Adipocyte (in vitro differentiated cells): ENCODE results near the gene LZTR1.
"Not testable (repeated sequence)": the region's sequence is repeated elsewhere in the genome, so short reads cannot be mapped to it uniquely, and the experiment has no call there.

ENCODE experiments used
- DNase-seq: peaks from one replicate; pipeline ENCODE4 v3.0.0-alpha.2; 2015; ENCODE audit warnings: low read depth
- H3K27me3 ChIP-seq: replicated peaks from 2 replicates; pipeline ENCODE4 v1.7.0; 2013; ENCODE audit warnings: mild to moderate bottlenecking, low read length, moderate library complexity; ENCODE audit not compliant: control insufficient read depth, insufficient read depth
- H3K36me3 ChIP-seq: 2 replicates; pipeline ENCODE4 v1.7.0; 2013; ENCODE audit warnings: low read length, mild to moderate bottlenecking, moderate library complexity; ENCODE audit not compliant: control insufficient read depth, insufficient read depth, severe bottlenecking
- H3K4me1 ChIP-seq: 2 replicates; pipeline ENCODE4 v1.7.0; 2013; ENCODE audit warnings: mild to moderate bottlenecking, low read length, moderate library complexity; ENCODE audit not compliant: control insufficient read depth, insufficient read depth
- H3K4me3 ChIP-seq: 2 replicates; pipeline ENCODE4 v1.7.0; 2013; ENCODE audit warnings: mild to moderate bottlenecking, low read length, moderate library complexity
- H3K9ac ChIP-seq: 2 replicates; pipeline ENCODE4 v1.7.0; 2013; ENCODE audit warnings: mild to moderate bottlenecking, low read length, moderate library complexity
- H3K9me3 ChIP-seq: 2 replicates; pipeline ENCODE4 v1.7.0; 2013; ENCODE audit warnings: mild to moderate bottlenecking, low read length, moderate library complexity; ENCODE audit not compliant: control insufficient read depth

Gene LZTR1

DNA sequence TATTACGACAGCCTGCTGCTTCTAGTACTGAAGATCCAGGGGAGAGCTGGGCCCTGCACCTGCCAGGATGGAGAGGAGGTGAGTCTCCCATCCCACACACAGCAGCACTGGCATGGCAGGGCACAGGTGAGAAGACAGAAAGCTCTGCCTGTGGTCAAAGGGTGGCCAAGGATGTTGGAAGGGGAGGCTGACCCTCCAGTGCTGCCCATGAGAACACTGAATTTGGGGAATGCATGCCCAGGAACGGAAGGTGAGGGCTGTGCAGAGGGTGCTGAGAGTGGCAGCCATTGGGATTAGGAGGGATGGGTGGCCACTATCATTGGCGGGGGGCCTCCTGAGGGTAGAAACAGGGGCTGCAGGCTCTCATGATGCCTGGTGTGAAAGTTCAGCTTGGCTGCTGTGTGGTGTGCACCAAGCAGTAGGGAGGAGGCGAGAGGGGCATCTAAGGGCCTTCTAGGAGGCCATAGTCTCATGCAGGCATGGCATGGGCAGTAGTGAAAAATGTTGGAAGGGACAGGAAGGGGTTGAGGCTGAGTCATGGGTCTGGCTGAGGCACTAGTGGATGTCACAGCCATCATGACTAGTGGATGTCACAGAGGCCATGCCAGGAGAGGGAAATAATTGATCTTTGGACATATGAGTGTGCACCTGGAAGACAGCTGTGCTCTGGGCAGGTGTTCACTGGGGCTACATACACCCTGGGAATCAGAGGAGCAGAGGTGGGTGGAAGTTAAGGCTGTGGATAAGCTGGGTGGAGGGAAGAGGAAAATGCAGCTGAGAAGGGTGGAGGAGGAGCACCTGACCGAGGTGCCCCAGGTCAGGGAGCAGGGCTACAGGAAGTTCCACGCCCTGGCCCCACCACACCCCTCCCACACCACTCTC, 61.1 kb downstream of the LZTR1 start:
- Histone ChIP-seq H3K4me1 (peaks cover 25% of the 10 kb centered on the region), H3K9ac (no peak overlapping the region), H3K4me3 (no peak overlapping the region), H3K9me3 (no peaks in the 10 kb centered on the region), H3K27me3 (peaks cover 3% of the 10 kb centered on the region), H3K36me3 (no peaks in the 10 kb centered on the region)
- DNase-seq = no peak

DNA sequence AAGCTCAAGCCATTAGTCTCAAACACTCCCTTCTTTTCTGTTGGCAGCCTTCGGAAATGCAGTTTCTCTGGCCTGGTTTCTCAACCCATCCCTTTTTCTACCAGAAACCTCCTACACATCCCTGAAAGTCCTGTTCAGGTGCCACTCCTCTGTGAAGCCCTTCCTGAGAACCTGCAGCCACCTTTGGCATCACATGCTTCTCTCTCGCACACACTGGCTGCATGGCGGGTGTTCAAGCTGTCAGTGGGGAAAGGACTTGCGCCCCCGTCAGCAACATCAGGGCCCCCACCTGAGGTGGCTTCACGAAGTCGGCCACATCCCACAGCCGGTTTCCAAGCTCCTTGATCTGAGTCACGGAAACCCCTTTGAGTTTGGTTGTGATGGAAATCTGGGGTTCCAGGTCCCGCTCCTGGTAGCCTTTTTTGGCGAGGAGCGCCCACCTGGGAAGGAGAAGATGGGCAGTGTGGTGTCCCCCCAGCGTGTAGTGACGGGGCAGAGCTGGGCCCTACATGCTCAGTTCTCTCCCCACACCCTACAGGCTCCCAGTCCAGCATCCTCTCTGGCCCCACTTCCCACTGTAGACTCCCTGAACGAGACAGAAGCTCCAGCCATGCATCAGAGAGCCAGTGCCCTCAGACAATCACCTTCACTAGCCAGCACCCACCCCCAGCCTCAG, 61.9 kb downstream of the LZTR1 start:
- Histone ChIP-seq H3K4me3 (no peak overlapping the region), H3K9me3 (no peaks in the 10 kb centered on the region), H3K36me3 (no peaks in the 10 kb centered on the region), H3K9ac (no peak overlapping the region), H3K4me1 (peaks cover 19% of the 10 kb centered on the region), H3K27me3 (peaks cover 5% of the 10 kb centered on the region)
- DNase-seq = no peak

DNA sequence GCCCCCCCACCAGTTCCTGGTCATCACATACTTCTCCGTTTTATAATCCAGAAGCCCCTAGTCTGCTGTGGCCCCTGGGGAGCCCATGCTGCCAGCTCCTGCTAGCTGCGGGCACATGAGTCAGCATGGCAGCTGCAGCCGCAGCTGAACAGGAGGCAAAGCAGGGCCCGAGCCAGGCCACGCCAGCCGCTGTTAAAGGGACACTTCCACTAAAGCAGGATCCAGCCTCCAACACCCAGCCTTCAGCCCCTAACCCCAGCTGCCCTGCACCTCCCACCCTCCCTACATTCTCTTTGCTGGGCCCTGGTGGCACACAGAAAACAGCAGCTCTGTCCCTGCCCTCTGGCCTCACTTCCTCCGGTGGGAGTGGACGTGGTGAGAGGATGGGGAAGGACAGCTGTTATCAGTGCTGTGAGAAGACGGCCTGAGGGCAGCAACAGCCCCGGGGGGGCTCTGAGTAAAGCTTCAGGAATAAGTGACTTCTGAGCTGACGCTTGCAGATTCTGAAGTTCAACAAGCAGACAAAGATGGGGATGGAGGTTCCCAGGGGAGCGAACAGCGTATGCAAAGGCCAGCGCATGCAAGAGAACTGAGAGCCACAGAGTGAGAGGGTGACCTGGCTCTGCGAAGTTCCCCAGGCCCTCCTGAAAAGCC, 63.0 kb downstream of the LZTR1 start:
- Histone ChIP-seq H3K4me1 (peaks cover 19% of the 10 kb centered on the region), H3K9ac (peak overlapping the region; percentile 20), H3K27me3 (peaks cover 5% of the 10 kb centered on the region), H3K4me3 (peak overlapping the region; percentile 68), H3K9me3 (no peaks in the 10 kb centered on the region), H3K36me3 (no peaks in the 10 kb centered on the region)
- DNase-seq = peak; percentile 60

DNA sequence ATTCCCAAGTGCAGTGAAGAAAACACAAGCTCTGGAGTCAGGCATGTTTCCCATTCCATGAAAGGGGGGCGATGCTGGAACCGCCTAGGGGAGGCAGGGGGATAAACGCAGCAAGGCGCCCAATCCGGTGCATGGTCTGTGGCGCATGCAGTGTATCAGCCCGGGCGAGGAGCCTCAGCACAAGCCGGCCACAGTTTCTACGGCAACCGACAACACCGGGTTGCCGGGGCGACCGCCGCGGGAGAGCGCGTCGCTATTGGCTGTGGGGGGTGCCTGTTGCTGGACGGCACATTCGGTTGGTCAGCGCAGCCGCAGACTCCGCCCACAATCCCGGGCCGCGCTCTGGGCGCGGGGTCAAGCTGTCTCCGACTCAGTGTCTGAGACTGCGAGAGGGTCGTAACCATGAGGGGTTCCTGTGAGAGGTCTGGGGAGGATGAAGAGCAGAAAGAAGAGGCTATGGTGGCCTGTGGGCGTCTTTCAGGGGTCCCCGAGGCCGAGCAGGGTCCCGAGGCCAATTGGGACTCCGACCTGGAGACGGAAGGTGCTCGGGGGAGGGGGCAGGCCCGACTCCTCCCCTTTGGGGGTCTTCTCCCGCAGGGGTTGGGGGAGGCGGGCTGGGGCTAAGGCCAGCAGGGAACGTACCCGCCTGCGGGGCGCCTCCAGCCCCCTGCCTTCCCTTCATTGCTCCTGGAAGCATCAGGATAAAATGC, 63.6 kb downstream of the LZTR1 start, which contains the start of gene LRRC74B:
TSS of gene LRRC74B (plus strand) at position 362 of the 710 bp plus-strand sequence. CDS start at position 403, 41 bp downstream.
- H3K4me1 ChIP-seq = peaks cover 19% of the 10 kb centered on the region

GRCh38 chr22:21047035-21047661, 65.1 kb downstream of the LZTR1 start:
- Histone ChIP-seq H3K4me1 (peaks cover 19% of the 10 kb centered on the region), H3K4me3 (no peak overlapping the region)

More for the DNA sequence above, 63.6 kb downstream of the LZTR1 start, which contains the start of gene LRRC74B:
- no peaks in the 10 kb centered on the region for H3K9me3 ChIP-seq
- H3K27me3 ChIP-seq = peaks cover 5% of the 10 kb centered on the region
- H3K4me3 ChIP-seq = peak within 1 kb of the TSS; percentile 68
- H3K9ac ChIP-seq = peak within 1 kb of the TSS; percentile 41
- no peaks in the 10 kb centered on the region for H3K36me3 ChIP-seq
- DNase-seq = peak; percentile 95

DNA sequence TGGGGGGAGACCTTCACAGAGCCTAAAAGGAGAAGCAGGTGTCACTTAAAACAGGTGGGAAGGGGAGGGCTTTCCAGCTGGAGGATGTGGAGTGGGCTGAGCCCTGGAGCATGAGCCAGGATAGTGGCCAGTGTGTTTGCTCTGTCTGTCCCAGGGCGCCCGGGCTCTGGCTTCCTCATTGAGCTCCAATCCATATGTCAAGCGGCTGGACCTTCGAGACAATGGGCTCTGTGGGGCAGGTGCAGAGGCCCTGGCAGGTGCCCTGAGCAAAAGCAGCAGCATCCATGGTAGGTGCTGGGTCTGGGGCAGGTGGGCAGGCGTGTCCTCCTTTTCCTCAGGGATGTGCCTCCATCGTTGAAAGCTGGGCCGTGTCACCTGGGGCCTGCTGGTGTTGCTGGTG, 65.6 kb downstream of the LZTR1 start:
- DNase-seq = no peak
- Histone ChIP-seq H3K27me3 (peaks cover 11% of the 10 kb centered on the region), H3K9ac (no peak overlapping the region), H3K9me3 (no peaks in the 10 kb centered on the region), H3K4me3 (no peak overlapping the region), H3K36me3 (no peaks in the 10 kb centered on the region), H3K4me1 (peaks cover 19% of the 10 kb centered on the region)

More at GRCh38 chr22:21047035-21047661, 65.1 kb downstream of the LZTR1 start:
- H3K27me3 ChIP-seq = peaks cover 5% of the 10 kb centered on the region
- no peak for DNase-seq
- no peaks in the 10 kb centered on the region for H3K9me3 ChIP-seq
- no peak overlapping the region for H3K9ac ChIP-seq
- no peaks in the 10 kb centered on the region for H3K36me3 ChIP-seq

- Histone ChIP-seq H3K4me1 (peaks cover 19% of the 10 kb centered on the region), H3K27me3 (peaks cover 14% of the 10 kb centered on the region)
- DNase-seq, H3K9me3 ChIP-seq, H3K9ac ChIP-seq, H3K36me3 ChIP-seq, H3K4me3 ChIP-seq: not testable (repeated sequence)
Measured at GRCh38 chr22:21048448-21048847, 66.4 kb downstream of the LZTR1 start.
